Keratinocyte (primary cell): ENCODE measurements around the gene MRPS5. TPM values are rescaled to one million over a fixed set of nuclear protein-coding genes. Genes with fewer than 3 reads are reported as not detected.

Experiments
- DNase-seq: peaks from one replicate; pipeline ENCODE4 v3.0.0-alpha.2; 2011; ENCODE audit warnings: low read depth, missing footprints, low spot score
- FAIRE-seq: peaks from 2 replicates; lab custom pipeline; 2011; peaks lifted over from hg19 to GRCh38; lab: Jason Lieb, UNC
- H2AFZ ChIP-seq: 2 replicates; pipeline ENCODE4 v1.6.0; 2012; ENCODE audit warnings: low read length, control low read depth, inconsistent platforms; ENCODE audit not compliant: control insufficient read depth
- H3K27ac ChIP-seq: 2 replicates; pipeline ENCODE4 v1.5.1; 2011; ENCODE audit warnings: low read length; ENCODE audit not compliant: control insufficient read depth, insufficient read depth
- H3K27me3 ChIP-seq: 3 replicates; pipeline ENCODE4 v1.6.0; 2011; ENCODE audit warnings: low read length; ENCODE audit not compliant: control insufficient read depth, insufficient read depth; ENCODE audit errors: extremely low read depth
- H3K36me3 ChIP-seq, 2 experiments: 2 replicates in 1 of 2; 3 replicates in 1 of 2; pipeline ENCODE4 v1.5.1; 2011; ENCODE audit warnings: low read length in 2 of 2, mild to moderate bottlenecking in 1 of 2; ENCODE audit not compliant: control insufficient read depth in 2 of 2, insufficient read depth in 2 of 2; ENCODE audit errors: extremely low read depth in 1 of 2
- H3K4me1 ChIP-seq: 3 replicates; pipeline ENCODE4 v1.5.1; 2011; ENCODE audit warnings: low read length; ENCODE audit not compliant: control insufficient read depth, insufficient read depth; ENCODE audit errors: extremely low read depth
- H3K4me2 ChIP-seq: 3 replicates; pipeline ENCODE4 v1.6.0; 2011; ENCODE audit warnings: low read depth, low read length; ENCODE audit not compliant: control insufficient read depth, insufficient read depth; ENCODE audit errors: extremely low read depth
- H3K4me3 ChIP-seq, 3 experiments: fragments of 200-600 bp in 1 of 3; sonication (generic) in 1 of 3; 2 replicates in 2 of 3; 3 replicates in 1 of 3; pipeline ENCODE4 v1.5.1; 2011 to 2016; ENCODE audit warnings: low read length in 3 of 3, mild to moderate bottlenecking in 3 of 3, control low read depth in 2 of 3, inconsistent platforms in 1 of 3, low read depth in 1 of 3, mixed read lengths in 1 of 3, mixed run types in 1 of 3, moderate library complexity in 1 of 3; ENCODE audit not compliant: control insufficient read depth in 2 of 3, insufficient read depth in 2 of 3; ENCODE audit errors: extremely low read depth in 1 of 3
- H3K79me2 ChIP-seq: 2 replicates; pipeline ENCODE4 v1.6.0; 2012; ENCODE audit warnings: low read length; ENCODE audit not compliant: control insufficient read depth, insufficient read depth
- H3K9ac ChIP-seq: 3 replicates; pipeline ENCODE4 v1.6.0; 2011; ENCODE audit warnings: low read length; ENCODE audit not compliant: control insufficient read depth, insufficient read depth; ENCODE audit errors: extremely low read depth
- H3K9me1 ChIP-seq: 3 replicates; pipeline ENCODE4 v1.6.0; 2011; ENCODE audit warnings: low read length; ENCODE audit not compliant: control insufficient read depth, insufficient read depth; ENCODE audit errors: extremely low read depth
- H3K9me3 ChIP-seq: 2 replicates; pipeline ENCODE4 v1.5.1; 2012; ENCODE audit warnings: low read depth, low read length; ENCODE audit not compliant: control insufficient read depth
- H4K20me1 ChIP-seq: 3 replicates; pipeline ENCODE4 v1.6.0; 2011; ENCODE audit warnings: low read length; ENCODE audit not compliant: control insufficient read depth, insufficient read depth; ENCODE audit errors: extremely low read depth
- EZH2 ChIP-seq: IDR thresholded peaks from one replicate; pipeline ENCODE4 v1.6.1; 2012; ENCODE audit warnings: inconsistent platforms, mild to moderate bottlenecking, low read length, moderate library complexity
- dilution Hi-C: fragments of 300-500 bp; cut with MboI; formaldehyde crosslinking; loops from one replicate; pipeline ENCODE4 v1.7.0; 2020; ENCODE audit warnings: low sequenced_read_pairs; ENCODE audit not compliant: extremely low pct_ligation_motif_present
- polyA plus RNA-seq, 5 experiments: library from polyadenylated mRNA; depleted of rRNA in 3 of 5; stranded (reverse) in 3 of 5; stranded (forward) in 1 of 5; unstranded in 1 of 5; fragments of >200 nt; gene quantifications; 1 replicate in 1 of 5; 2 replicates in 3 of 5; 3 replicates in 1 of 5; pipeline versions ENCODE4 v1.2.1 to v1.2.3, GENCODE V29; 2011 to 2012; ENCODE audit warnings: missing spikeins in 2 of 5, low read depth in 1 of 5, low replicate concordance in 1 of 5
- TF ChIP-seq, protein P1 (sequence below), 3 experiments: IDR thresholded peaks in 1 of 3; conservative IDR thresholded peaks in 1 of 3; optimal IDR thresholded peaks in 1 of 3; 2 replicates in 2 of 3; 3 replicates in 1 of 3; pipeline versions ENCODE3 to v1.5.1; 2011; ENCODE audit warnings: low read length in 3 of 3, mild to moderate bottlenecking in 3 of 3, moderate library complexity in 2 of 3, control low read depth in 1 of 3, inconsistent platforms in 1 of 3; ENCODE audit not compliant: insufficient read depth in 2 of 3; ENCODE audit errors: extremely low read depth in 1 of 3

Gene MRPS5
- polyA plus RNA-seq, 1 donor (not counting 4 experiments of a cell fraction or from before 2014, with no cell fraction given), result 64.9 TPM

DNA sequence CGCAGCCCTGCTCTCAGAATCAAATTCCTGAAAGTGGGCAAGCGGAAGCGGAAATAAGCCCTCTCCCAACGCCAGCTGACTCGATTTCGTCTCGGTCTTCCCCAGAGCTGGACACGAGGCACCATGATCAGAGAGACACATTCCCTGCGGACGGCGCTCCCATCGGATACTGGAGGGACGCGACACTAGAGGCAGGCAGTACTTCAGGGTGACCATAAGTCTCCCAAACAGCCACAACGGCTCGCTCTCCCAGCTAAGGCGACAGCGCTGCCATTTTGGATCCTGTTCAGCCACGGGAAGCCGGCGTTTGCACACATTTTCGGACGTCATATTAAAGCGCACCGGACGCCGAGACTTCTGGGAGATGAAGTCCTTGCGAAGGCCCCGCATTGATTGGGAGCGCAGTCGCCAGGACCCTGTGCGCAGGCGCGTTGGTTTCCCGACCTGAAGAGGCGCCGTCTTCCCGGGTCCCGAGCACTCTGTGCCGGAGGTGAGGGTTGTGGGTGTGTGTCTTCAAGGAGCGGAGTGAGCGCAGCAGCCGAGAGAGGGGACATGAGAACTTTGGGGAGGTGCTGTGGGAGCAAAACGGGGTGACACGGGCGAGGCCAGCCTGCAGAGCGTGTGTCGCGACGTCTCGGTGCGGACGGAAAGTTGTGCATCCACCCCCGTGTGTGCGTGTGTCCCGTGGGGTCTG, 43.9 kb upstream of the MRPS5 start, which contains the start of gene ZNF2:
TSS of gene ZNF2 (plus strand) at position 439 of the 694 bp plus-strand sequence. CDS start 10,418 bp downstream, outside the sequence.
- Histone ChIP-seq H4K20me1 (no peaks in the 10 kb centered on the region), H3K9me3 (no peaks in the 10 kb centered on the region), H3K4me2 (peak within 1 kb of the TSS; percentile 87), H3K27me3 (no peaks in the 10 kb centered on the region), H3K36me3 (no peaks in the 10 kb centered on the region), H3K4me1 (peaks cover 15% of the 10 kb centered on the region), H3K27ac (peak within 1 kb of the TSS; percentile 96), H2AFZ (peak within 1 kb of the TSS; percentile 100), H3K79me2 (peaks cover 27% of the 10 kb centered on the region), H3K9ac (peak within 1 kb of the TSS; percentile 97), H3K9me1 (no peaks in the 10 kb centered on the region), H3K4me3 (peak within 1 kb of the TSS; percentile 85 to 90 (median 87))
- DNase-seq (peak; percentile 83), FAIRE-seq (peak; percentile 78)
- dilution Hi-C loops, result no loop called here
- TF ChIP-seq, protein P1, sequence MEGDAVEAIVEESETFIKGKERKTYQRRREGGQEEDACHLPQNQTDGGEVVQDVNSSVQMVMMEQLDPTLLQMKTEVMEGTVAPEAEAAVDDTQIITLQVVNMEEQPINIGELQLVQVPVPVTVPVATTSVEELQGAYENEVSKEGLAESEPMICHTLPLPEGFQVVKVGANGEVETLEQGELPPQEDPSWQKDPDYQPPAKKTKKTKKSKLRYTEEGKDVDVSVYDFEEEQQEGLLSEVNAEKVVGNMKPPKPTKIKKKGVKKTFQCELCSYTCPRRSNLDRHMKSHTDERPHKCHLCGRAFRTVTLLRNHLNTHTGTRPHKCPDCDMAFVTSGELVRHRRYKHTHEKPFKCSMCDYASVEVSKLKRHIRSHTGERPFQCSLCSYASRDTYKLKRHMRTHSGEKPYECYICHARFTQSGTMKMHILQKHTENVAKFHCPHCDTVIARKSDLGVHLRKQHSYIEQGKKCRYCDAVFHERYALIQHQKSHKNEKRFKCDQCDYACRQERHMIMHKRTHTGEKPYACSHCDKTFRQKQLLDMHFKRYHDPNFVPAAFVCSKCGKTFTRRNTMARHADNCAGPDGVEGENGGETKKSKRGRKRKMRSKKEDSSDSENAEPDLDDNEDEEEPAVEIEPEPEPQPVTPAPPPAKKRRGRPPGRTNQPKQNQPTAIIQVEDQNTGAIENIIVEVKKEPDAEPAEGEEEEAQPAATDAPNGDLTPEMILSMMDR (optimal IDR thresholded peaks at IDR 0.05 in 1 of 3, IDR thresholded peaks at IDR 0.05 in 1 of 3, conservative IDR thresholded peaks at IDR 0.05 in 1 of 3; ENCODE audit: extremely low read depth in 1 of 3, insufficient read depth in 2 of 3, low read length in 3 of 3), result no peak
- no peak for TF ChIP-seq EZH2

DNA sequence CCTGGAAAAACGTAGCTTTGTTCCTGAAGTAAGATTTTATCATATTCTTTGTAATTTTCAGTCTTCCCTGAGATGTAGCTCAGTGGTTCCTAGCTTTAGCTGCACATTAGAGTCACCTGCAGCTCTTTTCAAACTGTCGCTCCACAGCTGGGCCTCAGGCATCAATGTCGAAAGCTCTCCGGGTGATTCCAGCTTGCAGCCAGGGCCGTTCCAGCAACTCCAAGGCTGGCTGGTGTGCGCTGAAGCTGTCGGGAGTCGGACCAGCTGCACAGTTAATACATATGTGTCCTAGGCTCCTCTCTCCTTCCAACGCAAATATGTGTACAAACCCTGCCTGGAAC, 43.4 kb upstream of the MRPS5 start:
- FAIRE-seq (no peak), DNase-seq (no peak)
- Histone ChIP-seq H2AFZ (peak overlapping the region; percentile 98), H3K79me2 (peaks cover 27% of the 10 kb centered on the region), H3K4me1 (peaks cover 15% of the 10 kb centered on the region), H3K4me3 (peak overlapping the region; percentile 85 to 90 (median 87)), H3K27me3 (no peaks in the 10 kb centered on the region), H3K9me1 (no peaks in the 10 kb centered on the region), H4K20me1 (no peaks in the 10 kb centered on the region), H3K4me2 (peak overlapping the region; percentile 82), H3K36me3 (no peaks in the 10 kb centered on the region), H3K27ac (peak overlapping the region; percentile 96), H3K9ac (peak overlapping the region; percentile 97), H3K9me3 (no peaks in the 10 kb centered on the region)
- TF ChIP-seq, protein P1 (optimal IDR thresholded peaks at IDR 0.05 in 1 of 3, IDR thresholded peaks at IDR 0.05 in 1 of 3, conservative IDR thresholded peaks at IDR 0.05 in 1 of 3; ENCODE audit: extremely low read depth in 1 of 3, insufficient read depth in 2 of 3, low read length in 3 of 3), result no peak
- no peak for TF ChIP-seq EZH2
- dilution Hi-C loops, result no loop called here
